IPS-15b (cell line): ENCODE measurements around the gene SLC6A8.
"Not testable (repeated sequence)": the region's sequence is repeated elsewhere in the genome, so short reads cannot be mapped to it uniquely, and the experiment has no call there.

Experiments
- H3K27me3 ChIP-seq: one replicate; pipeline ENCODE4 v1.6.1; 2013; ENCODE audit warnings: low read length; ENCODE audit not compliant: control insufficient read depth, insufficient read depth
- H3K36me3 ChIP-seq: one replicate; pipeline ENCODE4 v1.6.1; 2013; ENCODE audit warnings: low read length; ENCODE audit not compliant: control insufficient read depth, insufficient read depth
- H3K4me1 ChIP-seq: one replicate; pipeline ENCODE4 v1.6.1; 2013; ENCODE audit warnings: mild to moderate bottlenecking, low read length; ENCODE audit not compliant: control insufficient read depth, insufficient read depth
- H3K4me3 ChIP-seq: one replicate; pipeline ENCODE4 v1.5.1; 2013; ENCODE audit warnings: low read depth, low read length
- H3K9ac ChIP-seq: one replicate; pipeline ENCODE4 v1.6.1; 2013; ENCODE audit warnings: low read depth, mild to moderate bottlenecking, low read length
- H3K9me3 ChIP-seq: one replicate; pipeline ENCODE4 v1.6.1; 2013; ENCODE audit warnings: mild to moderate bottlenecking, low read length; ENCODE audit not compliant: control insufficient read depth, insufficient read depth

The SLC6A8 gene

DNA sequence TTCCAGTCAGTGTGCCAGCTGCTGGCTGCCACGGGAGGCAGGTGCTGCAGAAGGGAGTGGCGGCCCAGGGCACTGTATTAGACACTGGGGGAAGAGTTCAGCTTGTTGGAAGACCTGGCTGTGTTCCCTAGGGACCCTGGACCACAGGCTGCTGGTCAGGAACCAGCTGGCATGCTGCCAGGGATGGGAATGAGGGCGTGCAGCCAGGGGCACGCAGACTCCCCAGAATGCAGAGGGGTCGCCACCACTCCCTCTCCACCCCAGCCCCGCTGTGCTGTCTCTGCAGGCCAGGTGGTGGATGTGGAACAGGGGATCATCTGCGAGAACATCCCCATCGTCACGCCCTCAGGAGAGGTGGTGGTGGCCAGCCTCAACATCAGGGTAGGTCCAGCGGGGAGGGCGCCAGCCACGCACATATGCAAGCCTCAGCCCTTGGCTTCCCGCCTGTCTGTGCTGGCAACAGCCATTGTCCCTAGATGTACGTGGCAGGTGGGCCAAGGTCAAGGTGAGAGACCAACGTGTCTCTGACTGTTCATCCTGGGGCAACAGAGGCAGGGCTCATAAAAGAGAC lies 49.2 kb downstream of the SLC6A8 start:
- Histone ChIP-seq H3K9ac (no peak overlapping the region), H3K9me3 (no peaks in the 10 kb centered on the region), H3K4me3 (no peak overlapping the region), H3K36me3 (peaks cover 6% of the 10 kb centered on the region), H3K4me1 (peaks cover 4% of the 10 kb centered on the region), H3K27me3 (no peaks in the 10 kb centered on the region)

DNA sequence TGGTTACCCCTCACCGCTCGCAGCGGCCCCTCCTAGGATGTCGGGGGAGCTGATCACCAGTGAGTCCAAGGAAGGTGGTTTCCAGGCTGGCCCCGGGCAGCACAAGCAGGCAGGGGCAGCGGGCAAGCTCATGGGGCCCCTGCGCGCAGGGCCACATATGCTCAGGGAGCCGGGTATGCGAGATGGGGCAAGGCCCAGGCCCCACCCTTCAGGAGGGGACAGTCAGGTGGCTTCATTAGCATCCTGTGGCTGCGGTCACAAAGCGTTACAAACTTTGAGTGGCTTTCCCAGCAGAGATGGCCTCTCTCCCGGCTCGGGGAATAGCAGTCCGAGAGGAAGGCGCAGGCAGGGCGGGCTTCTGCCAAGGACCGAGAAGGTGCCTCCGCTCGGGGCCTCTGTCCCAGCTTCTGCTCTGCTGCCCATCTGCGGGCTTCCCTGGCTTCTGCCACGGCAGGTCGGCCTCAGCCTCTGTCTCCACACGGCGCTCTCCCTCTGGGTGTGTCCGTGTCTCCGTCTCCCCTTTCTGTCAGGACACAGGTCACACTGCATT lies 50.4 kb downstream of the SLC6A8 start:
- Histone ChIP-seq H3K27me3 (no peaks in the 10 kb centered on the region), H3K9ac (no peak overlapping the region), H3K4me3 (no peak overlapping the region), H3K9me3 (no peaks in the 10 kb centered on the region), H3K4me1 (peaks cover 4% of the 10 kb centered on the region), H3K36me3 (peaks cover 6% of the 10 kb centered on the region)

DNA sequence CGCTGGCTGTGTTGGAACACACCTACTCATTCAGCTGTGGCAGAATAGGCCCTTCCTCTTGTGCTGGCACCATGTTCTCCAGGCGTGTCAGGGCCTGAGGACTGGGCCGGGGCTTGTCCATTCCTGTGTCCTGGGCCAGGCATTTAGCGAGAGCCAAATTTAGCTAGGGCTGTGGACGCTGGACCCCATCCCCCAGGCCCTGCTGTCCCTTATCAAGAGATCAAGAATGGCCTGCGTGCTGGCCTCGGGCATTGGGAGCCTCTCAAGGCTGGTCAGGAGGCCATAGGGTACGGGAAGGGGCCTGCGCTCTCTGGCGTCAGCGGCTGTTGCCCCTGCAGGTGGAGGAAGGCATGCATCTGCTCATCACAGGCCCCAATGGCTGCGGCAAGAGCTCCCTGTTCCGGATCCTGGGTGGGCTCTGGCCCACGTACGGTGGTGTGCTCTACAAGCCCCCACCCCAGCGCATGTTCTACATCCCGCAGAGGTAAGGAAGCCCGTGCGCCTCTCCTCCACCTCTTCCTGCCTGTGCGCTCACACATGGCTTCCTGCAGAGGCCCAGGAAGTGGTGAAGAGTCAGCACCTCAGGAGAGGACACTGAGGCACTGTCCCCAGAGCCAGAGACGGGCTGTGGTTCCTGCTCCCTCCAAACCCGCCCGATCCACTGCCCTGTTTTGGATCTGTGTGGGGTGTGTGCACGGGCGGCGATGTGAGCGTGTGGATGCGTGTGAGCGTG lies 52.2 kb downstream of the SLC6A8 start:
- Histone ChIP-seq H3K27me3 (no peaks in the 10 kb centered on the region), H3K36me3 (peaks cover 3% of the 10 kb centered on the region), H3K4me1 (peaks cover 4% of the 10 kb centered on the region), H3K4me3 (no peak overlapping the region), H3K9me3 (no peaks in the 10 kb centered on the region), H3K9ac (no peak overlapping the region)

DNA sequence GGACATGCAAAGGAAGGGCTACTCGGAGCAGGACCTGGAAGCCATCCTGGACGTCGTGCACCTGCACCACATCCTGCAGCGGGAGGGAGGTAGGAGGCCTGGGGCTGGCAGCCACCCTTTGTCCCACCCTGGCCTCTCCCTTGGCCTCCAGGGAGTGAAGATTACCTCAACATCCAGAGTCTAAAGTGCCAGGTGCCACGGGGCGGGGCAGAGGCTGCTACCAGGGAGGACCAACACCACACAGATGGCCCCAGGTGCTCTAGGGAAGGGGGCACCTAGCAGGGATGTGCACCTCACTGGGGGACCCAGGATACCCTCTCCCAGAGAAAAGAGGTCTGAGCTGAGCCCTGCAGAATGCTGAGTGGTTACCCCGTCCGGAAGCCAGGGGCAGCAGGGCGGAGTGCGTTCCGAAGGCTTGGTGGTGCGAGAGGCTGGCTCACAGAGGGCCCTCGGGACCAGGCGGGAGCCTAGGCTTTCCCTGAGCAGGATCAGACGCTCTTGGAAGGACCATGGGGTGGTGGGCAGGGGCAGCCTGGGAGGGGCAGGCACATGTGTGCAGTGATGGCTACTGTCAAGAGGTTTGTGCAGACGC lies 53.0 kb downstream of the SLC6A8 start:
- H3K4me3 ChIP-seq: no peak overlapping the region
- no peaks in the 10 kb centered on the region for H3K9me3 ChIP-seq
- peaks cover 3% of the 10 kb centered on the region for H3K36me3 ChIP-seq
- no peak overlapping the region for H3K9ac ChIP-seq
- H3K4me1 ChIP-seq: peaks cover under 1% of the 10 kb centered on the region
- H3K27me3 ChIP-seq: no peaks in the 10 kb centered on the region

DNA sequence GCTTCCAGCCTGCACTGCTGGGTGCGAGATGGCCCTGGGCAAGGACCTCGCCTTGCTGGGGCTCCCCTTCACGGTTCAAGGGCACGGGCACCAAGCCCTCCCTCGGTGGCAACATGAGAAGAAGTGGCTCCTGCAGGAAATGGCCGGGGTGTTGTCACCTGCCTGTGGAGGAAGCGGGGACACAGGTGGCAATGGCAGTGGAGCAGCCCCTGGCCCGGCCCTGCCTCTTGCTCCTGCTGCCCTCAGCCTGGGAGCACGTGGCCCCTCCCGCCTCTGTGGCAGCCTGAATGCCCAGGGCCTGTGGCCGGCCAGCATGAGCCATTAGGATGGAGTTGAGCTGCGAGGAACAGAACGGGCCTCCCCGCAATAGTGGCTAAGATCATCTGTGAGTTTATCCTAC lies 53.7 kb downstream of the SLC6A8 start:
- Histone ChIP-seq H3K36me3 (peaks cover 3% of the 10 kb centered on the region), H3K4me3 (no peak overlapping the region), H3K9ac (no peak overlapping the region), H3K4me1 (no peaks in the 10 kb centered on the region), H3K9me3 (no peaks in the 10 kb centered on the region), H3K27me3 (no peaks in the 10 kb centered on the region)

DNA sequence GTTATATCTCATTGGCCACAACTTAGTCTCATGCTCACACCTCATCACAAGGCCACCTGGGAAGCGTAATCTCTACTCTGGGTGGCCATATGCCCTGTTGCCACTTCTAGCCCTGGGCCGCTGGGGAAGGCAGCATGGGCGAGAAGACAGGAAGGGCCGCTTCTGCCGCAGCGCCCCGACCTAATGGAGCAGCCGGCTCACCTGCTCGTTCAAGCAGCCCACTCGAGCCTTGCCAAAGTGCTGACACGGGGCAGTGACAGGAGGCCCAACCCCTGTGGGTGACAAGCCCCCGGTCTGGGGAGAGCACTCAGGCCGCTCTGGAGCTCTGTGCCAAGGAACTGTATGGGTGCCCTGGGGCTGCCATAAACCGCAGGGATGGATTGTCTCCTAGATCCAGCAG lies 54.4 kb downstream of the SLC6A8 start:
- not testable (repeated sequence) for H3K9ac ChIP-seq, H3K27me3 ChIP-seq, H3K9me3 ChIP-seq, H3K4me1 ChIP-seq, H3K4me3 ChIP-seq, H3K36me3 ChIP-seq

DNA sequence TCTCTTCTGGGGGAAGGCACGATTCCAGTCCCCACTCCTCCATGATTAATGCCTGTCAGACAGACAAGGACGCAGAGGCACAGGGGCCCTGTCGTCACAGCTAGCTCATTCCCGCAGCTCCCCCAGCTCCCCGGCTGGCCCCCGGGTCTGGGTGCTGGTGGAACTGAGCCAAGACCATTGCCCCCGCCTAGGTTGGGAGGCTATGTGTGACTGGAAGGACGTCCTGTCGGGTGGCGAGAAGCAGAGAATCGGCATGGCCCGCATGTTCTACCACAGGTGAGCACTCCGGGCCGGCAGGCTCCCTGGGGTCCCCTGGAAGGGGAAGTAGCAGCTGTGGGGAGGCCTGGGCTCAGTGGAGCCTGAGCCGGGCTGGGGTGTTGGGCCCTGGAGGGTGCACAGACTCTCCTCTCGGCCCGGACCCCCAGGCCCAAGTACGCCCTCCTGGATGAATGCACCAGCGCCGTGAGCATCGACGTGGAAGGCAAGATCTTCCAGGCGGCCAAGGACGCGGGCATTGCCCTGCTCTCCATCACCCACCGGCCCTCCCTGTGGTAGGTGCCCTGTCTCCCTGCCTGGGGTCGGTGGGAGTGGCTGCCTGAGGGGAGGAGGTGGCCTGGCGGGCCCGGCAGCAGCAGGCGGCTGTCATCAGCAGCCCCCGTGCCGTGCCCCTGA lies 55.2 kb downstream of the SLC6A8 start:
- H3K9me3 ChIP-seq, H3K36me3 ChIP-seq, H3K4me1 ChIP-seq, H3K4me3 ChIP-seq, H3K27me3 ChIP-seq, H3K9ac ChIP-seq: not testable (repeated sequence)

DNA sequence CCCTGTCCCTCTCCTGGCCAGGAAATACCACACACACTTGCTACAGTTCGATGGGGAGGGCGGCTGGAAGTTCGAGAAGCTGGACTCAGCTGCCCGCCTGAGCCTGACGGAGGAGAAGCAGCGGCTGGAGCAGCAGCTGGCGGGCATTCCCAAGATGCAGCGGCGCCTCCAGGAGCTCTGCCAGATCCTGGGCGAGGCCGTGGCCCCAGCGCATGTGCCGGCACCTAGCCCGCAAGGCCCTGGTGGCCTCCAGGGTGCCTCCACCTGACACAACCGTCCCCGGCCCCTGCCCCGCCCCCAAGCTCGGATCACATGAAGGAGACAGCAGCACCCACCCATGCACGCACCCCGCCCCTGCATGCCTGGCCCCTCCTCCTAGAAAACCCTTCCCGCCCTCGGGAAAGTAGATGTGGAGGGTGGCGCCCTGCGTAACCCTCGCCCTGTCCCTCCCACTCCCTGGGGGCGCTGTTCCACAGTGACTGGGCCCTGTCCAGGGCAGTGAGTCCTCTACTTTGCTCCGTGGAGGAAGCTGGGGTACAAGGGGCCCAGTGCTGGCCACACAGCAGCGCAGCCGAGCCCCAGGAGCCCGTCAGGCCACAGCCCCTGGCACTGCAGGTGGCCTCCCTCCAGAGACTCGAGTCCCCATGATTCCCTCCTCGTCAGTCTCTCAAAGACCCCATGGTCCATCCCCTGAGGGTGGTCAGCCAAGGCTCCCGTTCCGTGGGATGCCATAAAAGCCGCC lies 55.9 kb downstream of the SLC6A8 start:
- not testable (repeated sequence) for H3K4me1 ChIP-seq, H3K9me3 ChIP-seq, H3K27me3 ChIP-seq, H3K9ac ChIP-seq, H3K36me3 ChIP-seq
- peak overlapping the region; percentile 46 for H3K4me3 ChIP-seq

DNA sequence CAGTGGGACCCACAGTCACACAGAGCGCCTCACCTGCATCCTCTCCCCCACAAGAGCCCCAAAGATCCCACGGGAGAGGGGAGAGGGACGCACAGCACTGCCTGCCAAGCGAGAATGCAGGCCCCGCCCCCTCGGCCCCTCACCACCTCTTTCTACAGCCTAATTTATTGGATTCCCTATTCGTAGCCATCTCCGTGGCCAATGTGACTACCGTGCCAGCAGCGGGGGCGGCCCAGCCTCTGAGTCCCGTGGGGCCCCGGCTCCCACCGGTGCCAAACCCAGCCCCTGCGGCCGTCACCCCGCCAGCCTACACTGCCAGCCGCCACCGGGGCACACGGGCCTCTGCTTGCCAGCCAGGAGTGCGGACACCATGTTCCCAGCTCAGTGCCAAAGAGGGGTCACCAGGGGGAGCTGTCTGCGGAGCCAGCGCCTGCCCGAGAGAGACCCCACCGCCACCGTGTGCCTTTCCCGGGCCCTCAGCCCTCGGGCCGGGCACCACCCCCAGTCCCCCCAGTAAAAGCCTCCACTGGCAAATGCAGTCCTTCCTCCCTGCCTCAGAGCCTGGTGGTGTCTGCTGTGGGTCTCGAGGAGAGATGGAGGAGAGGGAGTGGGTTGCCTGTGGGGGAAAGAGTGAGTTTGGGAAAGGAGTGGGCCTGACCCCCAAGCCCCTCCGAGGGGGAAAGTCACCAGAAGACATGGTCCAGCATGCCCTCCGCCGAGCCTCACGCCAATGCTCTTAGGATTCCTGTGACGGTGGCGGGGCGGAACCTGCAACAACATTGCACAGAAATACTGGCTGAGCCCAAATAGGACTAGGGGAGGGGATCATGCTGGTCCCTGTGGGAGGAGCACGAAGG lies 56.7 kb downstream of the SLC6A8 start:
- Histone ChIP-seq H3K36me3 (peaks cover 3% of the 10 kb centered on the region), H3K4me1 (no peaks in the 10 kb centered on the region), H3K9ac (no peak overlapping the region), H3K9me3 (no peaks in the 10 kb centered on the region), H3K27me3 (no peaks in the 10 kb centered on the region), H3K4me3 (peak overlapping the region; percentile 46)

DNA sequence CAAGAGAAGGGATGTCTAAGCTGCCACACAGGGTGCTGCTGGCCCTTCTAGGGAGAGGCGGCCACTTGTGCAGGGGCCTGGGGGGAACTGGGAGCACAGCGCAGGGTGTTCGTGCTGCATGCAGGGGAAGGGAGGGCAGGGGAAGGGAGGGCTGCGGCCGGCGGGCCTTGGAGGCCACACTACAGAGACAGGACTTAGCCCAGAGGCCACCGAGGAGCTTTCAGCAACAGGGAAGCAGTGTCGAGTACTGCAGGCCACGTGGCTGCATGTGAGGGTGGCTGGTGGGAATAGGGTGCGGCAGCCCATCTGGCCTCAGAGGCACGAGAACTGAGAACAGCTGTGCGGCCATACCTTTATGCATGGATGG lies 57.3 kb downstream of the SLC6A8 start:
- H3K4me3 ChIP-seq, H3K9ac ChIP-seq, H3K4me1 ChIP-seq, H3K27me3 ChIP-seq, H3K36me3 ChIP-seq, H3K9me3 ChIP-seq: not testable (repeated sequence)
